ENCODE measurements around the gene LRP1B.

- TF ChIP-seq CTCF (conservative IDR thresholded peaks at IDR 0.05; ENCODE audit: low read length) (no peak), EZH2phosphoT487 (IDR thresholded peaks at IDR 0.05; ENCODE audit: borderline replicate concordance) (no peak)
Measured at GRCh38 chr2:140641163-140641562, 1489.7 kb downstream of the LRP1B start.
